ENCODE measurements around the gene FFAR2. TPM values are rescaled to one million over a fixed set of nuclear protein-coding genes. Genes with fewer than 3 reads are reported as not detected.
"Not testable (repeated sequence)": the region's sequence is repeated elsewhere in the genome, so short reads cannot be mapped to it uniquely, and the experiment has no call there.

The FFAR2 gene
- total RNA-seq, 6 experiments from 2014 or later: 0.30 to 0.64 (median 0.35) TPM; not detected in 3

GRCh38 chr19:35474104-35474503, 26.0 kb downstream of the FFAR2 start:
- DNase-seq (no peak), ATAC-seq (no peak)
- intact Hi-C loops (cut with DNase I): loop anchor here in 1 of 2 donors (10.0 kb wide), 2 partner anchors 59 to 129 kb away; partner anchors contain the start of gene FFAR1
- Histone ChIP-seq H3K4me1 (no peaks in the 10 kb centered on the region), H3K27me3 (no peaks in the 10 kb centered on the region), H3K9me3 (no peaks in the 10 kb centered on the region), H3K27ac (no peak overlapping the region), H3K4me3 (no peak overlapping the region), H3K36me3 (no peaks in the 10 kb centered on the region)
- WGBS (ENCODE audit: insufficient coverage, low coverage, low lambda C conversion rate, missing lambda C conversion rate): 86% methylated on average over 13 of the region's 14 CpGs
- TF ChIP-seq POLR2A (IDR thresholded peaks at IDR 0.05) (no peak), CTCF (IDR thresholded peaks at IDR 0.05) (no peak)

GRCh38 chr19:35474594-35474993, 26.5 kb downstream of the FFAR2 start:
- not testable (repeated sequence) for H3K27ac ChIP-seq, H3K27me3 ChIP-seq, DNase-seq, H3K4me3 ChIP-seq, H3K9me3 ChIP-seq, ATAC-seq, H3K4me1 ChIP-seq, H3K36me3 ChIP-seq
- WGBS (ENCODE audit: insufficient coverage, low coverage, low lambda C conversion rate, missing lambda C conversion rate): 90% methylated on average over 6 of the region's 7 CpGs
- intact Hi-C loops (cut with DNase I): loop anchor here in 1 of 2 donors (10.0 kb wide), 2 partner anchors 60 to 130 kb away; partner anchors contain the start of gene FFAR1

- 77% methylated on average over 4 of the region's 4 CpGs for WGBS (ENCODE audit: insufficient coverage, low coverage, low lambda C conversion rate, missing lambda C conversion rate)
- intact Hi-C loops (cut with DNase I): loop anchor here in 1 of 2 donors (10.0 kb wide), 2 partner anchors 61 to 131 kb away; partner anchors contain the start of gene FFAR1
- no peak for ATAC-seq
Measured at GRCh38 chr19:35476149-35476548, 28.1 kb downstream of the FFAR2 start.

GRCh38 chr19:35478794-35479677, 31.0 kb downstream of the FFAR2 start:
- ATAC-seq: no peak
- WGBS (ENCODE audit: insufficient coverage, low coverage, low lambda C conversion rate, missing lambda C conversion rate): 88% methylated on average over 20 of the region's 21 CpGs
- H3K27me3 ChIP-seq: no peaks in the 10 kb centered on the region
- no peaks in the 10 kb centered on the region for H3K4me1 ChIP-seq
- intact Hi-C loops (cut with DNase I): loop anchor here in 1 of 2 donors (10.0 kb wide), 2 partner anchors 64 to 134 kb away; partner anchors contain the start of gene FFAR1
- no peak for DNase-seq
- H3K27ac ChIP-seq: no peak overlapping the region
- TF ChIP-seq CTCF (IDR thresholded peaks at IDR 0.05) (no peak), POLR2A (IDR thresholded peaks at IDR 0.05) (no peak)
- no peak overlapping the region for H3K4me3 ChIP-seq
- H3K9me3 ChIP-seq: no peaks in the 10 kb centered on the region
- no peaks in the 10 kb centered on the region for H3K36me3 ChIP-seq

More at GRCh38 chr19:35476149-35476548, 28.1 kb downstream of the FFAR2 start:
- TF ChIP-seq POLR2A (IDR thresholded peaks at IDR 0.05) (no peak), CTCF (IDR thresholded peaks at IDR 0.05) (peak in 1 of 4 donors; percentile 11)
- Histone ChIP-seq H3K27ac (no peak overlapping the region), H3K36me3 (no peaks in the 10 kb centered on the region), H3K4me1 (no peaks in the 10 kb centered on the region), H3K4me3 (no peak overlapping the region), H3K27me3 (no peaks in the 10 kb centered on the region), H3K9me3 (no peaks in the 10 kb centered on the region)
- no peak for DNase-seq

GRCh38 chr19:35483089-35483488, 35.0 kb downstream of the FFAR2 start:
- no peaks in the 10 kb centered on the region for H3K36me3 ChIP-seq
- no peaks in the 10 kb centered on the region for H3K27me3 ChIP-seq
- 81% methylated on average over 5 of the region's 5 CpGs for WGBS (ENCODE audit: insufficient coverage, low coverage, low lambda C conversion rate, missing lambda C conversion rate)
- H3K4me1 ChIP-seq: peaks cover 0 to 11% (median 0%) of the 10 kb centered on the region in 4 donors
- TF ChIP-seq POLR2A (IDR thresholded peaks at IDR 0.05) (no peak), CTCF (IDR thresholded peaks at IDR 0.05) (no peak)
- intact Hi-C loops (cut with DNase I): no loop called here
- no peak overlapping the region for H3K4me3 ChIP-seq
- no peaks in the 10 kb centered on the region for H3K9me3 ChIP-seq
- no peak for DNase-seq
- no peak for ATAC-seq
- no peak overlapping the region for H3K27ac ChIP-seq
